Glutamatergic neuron (in vitro differentiated cells): ENCODE results near the gene SSB. TPM values are rescaled to one million over a fixed set of nuclear protein-coding genes. Genes with fewer than 3 reads are reported as not detected.

ENCODE experiments used
- DNase-seq: peaks from one replicate; pipeline ENCODE4 v3.0.0; 2022
- H3K27ac Mint-ChIP-seq: one replicate; pipeline ENCODE4 v1.8.0; 2020; ENCODE audit warnings: mild to moderate bottlenecking, mixed read lengths, inconsistent platforms; ENCODE audit not compliant: unreplicated experiment
- H3K27me3 Mint-ChIP-seq: one replicate; pipeline ENCODE4 v1.8.0; 2020; ENCODE audit warnings: mild to moderate bottlenecking, moderate library complexity, mixed read lengths, inconsistent platforms; ENCODE audit not compliant: unreplicated experiment
- H3K36me3 Mint-ChIP-seq: one replicate; pipeline ENCODE4 v1.8.0; 2020; ENCODE audit warnings: mild to moderate bottlenecking, mixed read lengths, inconsistent platforms; ENCODE audit not compliant: unreplicated experiment
- H3K4me1 Mint-ChIP-seq: one replicate; pipeline ENCODE4 v1.8.0; 2020; ENCODE audit warnings: mild to moderate bottlenecking, low read depth, mixed read lengths, inconsistent platforms; ENCODE audit not compliant: unreplicated experiment
- H3K4me3 Mint-ChIP-seq: one replicate; pipeline ENCODE4 v1.8.0; 2020; ENCODE audit warnings: mild to moderate bottlenecking, mixed read lengths, inconsistent platforms; ENCODE audit not compliant: unreplicated experiment
- H3K9me3 Mint-ChIP-seq: one replicate; pipeline ENCODE4 v1.8.0; 2020; ENCODE audit warnings: mild to moderate bottlenecking, moderate library complexity, mixed read lengths, inconsistent platforms; ENCODE audit not compliant: unreplicated experiment
- CTCF ChIP-seq: fragments of 200-600 bp; sonication (generic); IDR thresholded peaks from one replicate; pipeline ENCODE4 v1.5.0; 2021; ENCODE audit not compliant: partially characterized antibody, unreplicated experiment
- total RNA-seq: library from RNA; stranded (reverse); fragmentation: NEBNext Ultra II Directional; extraction: Animal tissue kit (Norgen Biotek cat#: 25700); gene quantifications from one replicate; pipeline ENCODE4 v1.2.1, GENCODE V29; 2021; ENCODE audit not compliant: unreplicated experiment

The SSB gene
- total RNA-seq, 1 donor from 2014 or later = 79.0 TPM

- peak within 1 kb of the TSS; percentile 96 for H3K27ac Mint-ChIP-seq
- TF ChIP-seq CTCF = no peak
- peaks cover 9% of the 10 kb centered on the region for H3K27me3 Mint-ChIP-seq
- DNase-seq = peak; percentile 96
- H3K36me3 Mint-ChIP-seq = no peaks in the 10 kb centered on the region
- peak within 1 kb of the TSS; percentile 99 for H3K4me3 Mint-ChIP-seq
- H3K9me3 Mint-ChIP-seq = peaks cover 11% of the 10 kb centered on the region
- peaks cover 13% of the 10 kb centered on the region for H3K4me1 Mint-ChIP-seq
Observed at GRCh38 chr2:169827272-169828140, 28.8 kb downstream of the SSB start, which contains the start of gene UBR3. Gene UBR3, plus strand, starts transcription at chr2:169827454. Its CDS starts 54 bp downstream, at chr2:169827508.

- H3K36me3 Mint-ChIP-seq = no peaks in the 10 kb centered on the region
- H3K27ac Mint-ChIP-seq = peak overlapping the region; percentile 96
- TF ChIP-seq CTCF = no peak
- peaks cover 9% of the 10 kb centered on the region for H3K27me3 Mint-ChIP-seq
- DNase-seq = peak; percentile 31
- peaks cover 13% of the 10 kb centered on the region for H3K4me1 Mint-ChIP-seq
- H3K4me3 Mint-ChIP-seq = peak overlapping the region; percentile 99
- H3K9me3 Mint-ChIP-seq = peaks cover 11% of the 10 kb centered on the region
Observed at GRCh38 chr2:169828141-169828811, 29.6 kb downstream of the SSB start.

- Mint-ChIP-seq H3K36me3 (no peaks in the 10 kb centered on the region), H3K4me3 (no peak overlapping the region), H3K9me3 (peaks cover 2% of the 10 kb centered on the region), H3K27ac (no peak overlapping the region), H3K27me3 (peaks cover 2% of the 10 kb centered on the region), H3K4me1 (peaks cover 7% of the 10 kb centered on the region)
- TF ChIP-seq CTCF = no peak
- no peak for DNase-seq
Observed at GRCh38 chr2:169834401-169834800, 35.7 kb downstream of the SSB start.

- Mint-ChIP-seq H3K4me1 (peaks cover 12% of the 10 kb centered on the region), H3K9me3 (peaks cover 7% of the 10 kb centered on the region), H3K27me3 (peaks cover 2% of the 10 kb centered on the region), H3K36me3 (no peaks in the 10 kb centered on the region), H3K27ac (no peak overlapping the region), H3K4me3 (no peak overlapping the region)
- no peak for DNase-seq
- TF ChIP-seq CTCF = no peak
Observed at GRCh38 chr2:169838743-169839489, 40.2 kb downstream of the SSB start.
